ENCODE data around the gene SENP2.

- TF ChIP-seq CTCF (IDR thresholded peaks at IDR 0.05) (no peak), EP300 (IDR thresholded peaks at IDR 0.05) (no peak), POLR2A (IDR thresholded peaks at IDR 0.05) (no peak)
Measured at GRCh38 chr3:185585518-185585858, 607 bp upstream of the SENP2 start.

Measured in tibial nerve (tissue), 4 donors.